Heart left ventricle (tissue), 16 donors: Measurements from ENCODE around the gene P2RY4. TPM values are rescaled to one million over a fixed set of nuclear protein-coding genes. Genes with fewer than 3 reads are reported as not detected.

ENCODE experiments used
- ATAC-seq, 4 donors: fragments of 200-7000 bp; cut with Tn5 transposase; one replicate each; pipeline ENCODE4 v1.9.1; 2020 to 2022; ENCODE audit warnings: moderate library complexity in 4 of 4, mild to moderate bottlenecking in 3 of 4, moderate number of reproducible peaks in 1 of 4
- DNase-seq, 5 donors: peaks; one replicate each; pipeline ENCODE4 v3.0.0-alpha.2; 2020
- H3K27ac ChIP-seq, 12 donors: fragments of 200-600 bp; sonication (generic) in 4 of 12; one replicate each; pipeline versions ENCODE4 v1.5.0 to v1.8.0; 2016 to 2022; ENCODE audit warnings: mild to moderate bottlenecking in 2 of 12
- H3K27me3 ChIP-seq, 9 donors: fragments of 200-600 bp; sonication (generic) in 2 of 9; one replicate each; pipeline versions ENCODE4 v1.5.1 to v1.8.0; 2016 to 2022; ENCODE audit warnings: mild to moderate bottlenecking in 3 of 9
- H3K36me3 ChIP-seq, 9 donors: fragments of 200-600 bp; sonication (generic) in 2 of 9; one replicate each; pipeline versions ENCODE4 v1.5.0 to v1.8.0; 2018 to 2022; ENCODE audit warnings: mild to moderate bottlenecking in 2 of 9
- H3K4me1 ChIP-seq, 12 donors: fragments of 200-600 bp; sonication (generic) in 4 of 12; one replicate each; pipeline versions ENCODE4 v1.5.0 to v1.8.0; 2016 to 2022; ENCODE audit warnings: mild to moderate bottlenecking in 3 of 12
- H3K4me3 ChIP-seq, 12 donors: fragments of 200-600 bp; sonication (generic) in 4 of 12; one replicate each; pipeline versions ENCODE4 v1.5.0 to v1.8.0; 2017 to 2022; ENCODE audit warnings: mild to moderate bottlenecking in 9 of 12, moderate library complexity in 4 of 12
- H3K9me3 ChIP-seq, 12 donors: fragments of 200-600 bp; sonication (generic) in 4 of 12; one replicate each; pipeline versions ENCODE4 v1.5.0 to v1.8.0; 2016 to 2022; ENCODE audit warnings: mild to moderate bottlenecking in 1 of 12
- CTCF ChIP-seq, 12 donors: fragments of 200-600 bp; sonication (generic) in 4 of 12; IDR thresholded peaks; one replicate each; pipeline versions ENCODE4 v1.5.0 to v1.8.0; 2018 to 2022; ENCODE audit warnings: antibody characterized with exemption in 12 of 12, mild to moderate bottlenecking in 5 of 12
- POLR2A ChIP-seq, 2 donors: fragments of 450-650 bp; IDR thresholded peaks; one replicate each; pipeline ENCODE4 v1.6.1; 2017; ENCODE audit warnings: antibody characterized with exemption in 2 of 2, mild to moderate bottlenecking in 2 of 2, moderate library complexity in 2 of 2
- WGBS, 4 donors: extraction: QIAGEN DNeasy Blood & Tissue Kit in 2 of 4; methylation state at CpG; one replicate each; pipeline versions ENCODE4 v1.1.5 to v1.1.7; 2013 to 2018; 5-methylcytosine and 5-hydroxymethylcytosine counted together
- intact Hi-C, 10 donors: fragments of 100-400 bp; cut with DNase I; formaldehyde crosslinking; loops; one replicate each; pipeline versions ENCODE4 v1.11.1 to v1.14.2; 2022
- long read RNA-seq, 3 donors: library from polyadenylated mRNA; unstranded; transcript quantifications; one replicate each; pipeline ENCODE4 v2.0.0, GENCODE V29; 2020 to 2021
- polyA plus RNA-seq, 2 donors: library from polyadenylated mRNA; stranded (reverse); fragments of 200-250 nt; gene quantifications; one replicate each; pipeline ENCODE4 v1.2.3, GENCODE V29; 2013
- total RNA-seq, 9 donors: library from RNA; depleted of rRNA in 2 of 9; stranded (reverse); fragments of >200 nt in 2 of 9; fragmentation: NEBNext Ultra II Directional in 3 of 9; extraction: Animal tissue kit (Norgen Biotek cat#: 25700) in 3 of 9; gene quantifications; one replicate each; pipeline versions ENCODE4 v1.1.0 to v1.2.4, GENCODE V29; 2016 to 2023
- donor health status: ischemic (EF 13 %, LVEDD 7.1; RV severe dilation, severe dysfunction).
- donor health status: healthy with polysubstance abuse.
- donor health status: DM: no; HTN: yes; CAD: no.
- donor health status: DM: no; HTN: no; CAD: no.
- donor health status: ischemic (EF 25% LVEDD 6.9; RV normal size, moderate dysfunction).
- donor health status: ischemic (EF 25% LVEDD 5.7; RV mildly dilated, moderate dysfunction).
- donor health status: healthy.
- donor health status: DM: yes; HTN: yes; CAD: no.
- donor health status: ischemic (EF 35%, LVEDD 5.7; RV mildly dilated, moderate dysfunction).
- donor health status: nonischemic (EF 11% LVEDD 7.7; RV severe dilation, severe dysfunction).
- donor health status: DM: yes; HTN: yes; CAD: no.
- donor health status: PGD.
- donor health status: ischemic (EF 29% LVEDD 5.4; RV normal size, mild dysfunction).
- donor health status: nonischemic (EF 23%, LVEDD 6.1; RV moderate dilation, normal function).

Gene P2RY4
- total RNA-seq (under 1 TPM in 4 of 9 donors, not detected in 5; 0.12 to 0.24 (median 0.20) TPM), polyA plus RNA-seq (under 1 TPM in 1 of 2 donors, not detected in 1; 0.10 TPM)
- long read RNA-seq, donor 1 = 0 reads
- long read RNA-seq, donor 2 = 0 reads
- long read RNA-seq, donor 3 = 0 reads

DNA sequence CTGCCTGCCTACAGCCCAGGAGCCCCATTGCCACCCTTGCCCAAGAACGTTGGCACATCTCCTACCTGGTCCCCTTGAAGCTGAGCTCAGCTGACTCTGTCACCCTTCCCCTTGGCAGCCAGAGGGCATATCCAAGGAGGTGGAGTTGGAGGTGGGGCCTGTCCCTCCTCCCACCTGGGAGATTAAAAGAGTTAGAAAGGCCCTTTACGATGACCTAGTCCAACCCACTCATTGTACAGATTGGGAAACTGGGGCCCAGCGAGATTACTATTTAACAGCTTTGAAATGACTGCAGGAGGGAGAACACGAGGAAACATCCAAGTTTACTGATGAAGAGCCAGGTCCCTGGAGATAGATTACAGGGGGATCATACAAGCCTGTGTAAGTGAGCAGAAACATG lies at the start of gene P2RY4:
TSS of gene P2RY4 (minus strand) at position 101 of the 400 bp plus-strand sequence. CDS start 580 bp downstream, outside the sequence.
- no peak for TF ChIP-seq POLR2A (IDR thresholded peaks at IDR 0.05)
- TF ChIP-seq CTCF (IDR thresholded peaks at IDR 0.05) = no peak
- no peaks in the 10 kb centered on the region for H3K9me3 ChIP-seq
- intact Hi-C loops = loop anchor here in 2 of 10 donors (10.0 kb wide), 1 partner anchor 65 kb away; no protein-coding TSS in a partner anchor
- no peak within 1 kb of the TSS for H3K27ac ChIP-seq
- no peak within 1 kb of the TSS for H3K4me3 ChIP-seq
- H3K27me3 ChIP-seq = peaks cover 0 to 9% (median 0%) of the 10 kb centered on the region in 9 donors
- 59 to 83% (median 72%) methylated on average over 4 of the region's 4 CpGs for WGBS, 4 donors
- H3K4me1 ChIP-seq = no peaks in the 10 kb centered on the region
- DNase-seq (no peak), ATAC-seq (no peak)
- no peaks in the 10 kb centered on the region for H3K36me3 ChIP-seq

GRCh38 chrX:70301716-70302115 lies 41.7 kb upstream of the P2RY4 start:
- intact Hi-C loops = no loop called here
- H3K27me3 ChIP-seq = peaks cover 0 to 17% (median 0%) of the 10 kb centered on the region in 9 donors
- no peak for DNase-seq
- no peaks in the 10 kb centered on the region for H3K9me3 ChIP-seq
- no peaks in the 10 kb centered on the region for H3K36me3 ChIP-seq
- H3K4me3 ChIP-seq = no peak overlapping the region
- ATAC-seq = no peak
- 41 to 51% (median 47%) methylated on average over 3 of the region's 3 CpGs for WGBS, 4 donors
- TF ChIP-seq POLR2A (IDR thresholded peaks at IDR 0.05) = no peak
- TF ChIP-seq CTCF (IDR thresholded peaks at IDR 0.05) = no peak
- H3K4me1 ChIP-seq = peaks cover 0 to 5% (median 0%) of the 10 kb centered on the region in 12 donors
- no peak overlapping the region for H3K27ac ChIP-seq

DNA sequence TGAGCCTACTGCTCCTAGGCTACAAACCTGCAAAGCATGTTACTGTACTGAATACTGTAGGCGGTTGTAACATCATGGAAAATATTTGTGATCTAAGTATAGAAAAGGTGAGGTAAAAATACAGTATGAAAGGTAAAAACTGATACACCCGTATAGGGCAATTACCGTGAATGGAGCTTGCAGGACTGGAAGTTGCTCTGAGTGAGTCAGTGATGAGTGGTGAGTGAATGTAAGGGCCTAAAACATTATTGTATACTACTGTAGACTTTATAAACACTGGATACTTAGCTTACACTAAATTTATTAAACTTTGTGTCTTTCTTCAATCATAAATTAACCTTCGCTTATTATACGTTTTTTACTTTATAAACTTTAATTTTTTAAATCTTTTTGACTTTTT lies 33.6 kb upstream of the P2RY4 start:
- no peak for DNase-seq
- no peak for ATAC-seq
- Histone ChIP-seq H3K4me1 (peaks cover 0 to 18% (median 6%) of the 10 kb centered on the region in 12 donors), H3K4me3 (no peak overlapping the region), H3K9me3 (no peaks in the 10 kb centered on the region), H3K27ac (no peak overlapping the region), H3K36me3 (no peaks in the 10 kb centered on the region), H3K27me3 (peaks cover 0 to 13% (median 0%) of the 10 kb centered on the region in 9 donors)
- WGBS, 4 donors = 71 to 91% (median 84%) methylated on average over 5 of the region's 5 CpGs
- intact Hi-C loops = loop anchor here in 1 of 10 donors (10.0 kb wide), 1 partner anchor 141 kb away; no protein-coding TSS in a partner anchor
- TF ChIP-seq CTCF (IDR thresholded peaks at IDR 0.05) (no peak), POLR2A (IDR thresholded peaks at IDR 0.05) (no peak)

DNA sequence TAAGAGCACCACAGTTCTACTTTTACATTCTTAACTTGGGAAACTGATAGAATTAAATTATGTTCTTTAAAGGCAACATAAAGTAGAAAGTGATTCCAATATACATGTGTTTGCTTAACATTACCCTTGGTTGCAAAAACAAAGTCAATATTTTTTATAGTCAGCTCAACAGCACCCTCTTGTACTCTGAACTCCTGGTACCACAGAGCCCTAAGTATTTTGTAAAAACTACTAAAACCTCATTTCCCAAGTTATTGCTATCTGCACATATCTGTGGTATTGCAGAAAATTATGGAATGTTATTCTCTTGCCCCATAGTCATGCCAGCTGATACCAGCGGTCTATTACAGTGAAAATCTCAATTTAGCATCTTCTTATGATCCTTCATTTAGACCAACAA lies 32.8 kb upstream of the P2RY4 start:
- DNase-seq (no peak), ATAC-seq (no peak)
- Histone ChIP-seq H3K4me1 (peaks cover 0 to 18% (median 6%) of the 10 kb centered on the region in 12 donors), H3K4me3 (no peak overlapping the region), H3K9me3 (no peaks in the 10 kb centered on the region), H3K36me3 (peaks cover 0 to 3% (median 0%) of the 10 kb centered on the region in 9 donors), H3K27ac (no peak overlapping the region), H3K27me3 (peaks cover 0 to 13% (median 0%) of the 10 kb centered on the region in 9 donors)
- TF ChIP-seq CTCF (IDR thresholded peaks at IDR 0.05) (no peak), POLR2A (IDR thresholded peaks at IDR 0.05) (no peak)
- WGBS, 4 donors = 0% methylated on average over 1 of the region's 1 CpG
- intact Hi-C loops = loop anchor here in 1 of 10 donors (10.0 kb wide), 1 partner anchor 142 kb away; no protein-coding TSS in a partner anchor
